Parathyroid adenoma (tissue), 2 donors: ENCODE results near the gene TDRKH.

Experiments
- H2AFZ ChIP-seq: fragments of 300-600 bp; sonication (generic); one replicate; pipeline ENCODE4 v1.7.0; 2017; ENCODE audit warnings: antibody characterized with exemption, mild to moderate bottlenecking
- H3K27ac ChIP-seq: fragments of 300-600 bp; sonication (generic); one replicate; pipeline ENCODE4 v1.7.0; 2017
- H3K27me3 ChIP-seq: fragments of 300-600 bp; sonication (generic); one replicate; pipeline ENCODE4 v1.7.0; 2017; ENCODE audit warnings: low read length; ENCODE audit not compliant: control insufficient read depth, insufficient read depth
- H3K36me3 ChIP-seq: fragments of 300-600 bp; sonication (generic); one replicate; pipeline ENCODE4 v1.7.0; 2017; ENCODE audit warnings: low read length; ENCODE audit not compliant: control insufficient read depth, insufficient read depth
- H3K4me1 ChIP-seq: fragments of 300-600 bp; sonication (generic); one replicate; pipeline ENCODE4 v1.7.0; 2017; ENCODE audit warnings: control low read depth
- H3K4me2 ChIP-seq: fragments of 300-600 bp; sonication (generic); one replicate; pipeline ENCODE4 v1.7.0; 2017; ENCODE audit warnings: low read length
- H3K4me3 ChIP-seq: fragments of 300-600 bp; sonication (generic); one replicate; pipeline ENCODE4 v1.7.0; 2017; ENCODE audit warnings: low read depth, low read length
- H3K79me2 ChIP-seq: fragments of 300-600 bp; sonication (generic); one replicate; pipeline ENCODE4 v1.7.0; 2017; ENCODE audit warnings: control low read depth
- H3K9ac ChIP-seq: fragments of 300-600 bp; sonication (generic); one replicate; pipeline ENCODE4 v1.7.0; 2017; ENCODE audit warnings: mild to moderate bottlenecking
- H3K9me3 ChIP-seq: fragments of 300-600 bp; sonication (generic); one replicate; pipeline ENCODE4 v1.7.0; 2017; ENCODE audit warnings: low read length; ENCODE audit not compliant: control insufficient read depth
- TF ChIP-seq, protein P1 (sequence below): fragments of 300-600 bp; sonication (generic); IDR thresholded peaks from one replicate; pipeline ENCODE4 v1.7.0; 2017; ENCODE audit warnings: antibody characterized with exemption, mild to moderate bottlenecking
- donor health status: primary hyperparathyroidism.

The TDRKH gene

DNA sequence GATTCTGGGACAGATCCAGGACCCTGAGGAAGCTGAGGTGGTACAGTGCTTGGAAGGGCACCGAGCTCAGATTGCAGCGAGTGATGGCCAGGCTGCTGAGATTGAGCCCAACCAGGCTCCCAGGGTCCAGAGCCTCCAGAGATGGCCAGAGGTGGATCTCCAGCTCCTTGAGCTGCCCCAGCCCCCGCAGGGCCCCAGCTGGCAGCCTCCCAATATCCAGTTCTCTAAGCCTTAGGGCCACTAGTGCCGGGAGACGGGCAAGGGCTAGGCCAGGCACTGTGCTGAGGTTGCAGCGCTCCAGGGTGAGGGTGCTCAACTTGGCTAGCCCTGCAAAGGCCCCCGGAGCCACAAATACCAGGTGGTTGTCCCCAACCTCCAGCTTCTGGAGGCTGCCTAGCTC is 11.5 kb upstream of the TDRKH start:
- Histone ChIP-seq H3K4me2 (no peak overlapping the region), H3K79me2 (no peaks in the 10 kb centered on the region), H3K4me1 (peaks cover 7% of the 10 kb centered on the region), H3K4me3 (no peak overlapping the region), H3K9ac (no peak overlapping the region), H2AFZ (no peak overlapping the region), H3K27ac (no peak overlapping the region), H3K27me3 (no peaks in the 10 kb centered on the region), H3K36me3 (no peaks in the 10 kb centered on the region), H3K9me3 (no peaks in the 10 kb centered on the region)
- TF ChIP-seq, protein P1, sequence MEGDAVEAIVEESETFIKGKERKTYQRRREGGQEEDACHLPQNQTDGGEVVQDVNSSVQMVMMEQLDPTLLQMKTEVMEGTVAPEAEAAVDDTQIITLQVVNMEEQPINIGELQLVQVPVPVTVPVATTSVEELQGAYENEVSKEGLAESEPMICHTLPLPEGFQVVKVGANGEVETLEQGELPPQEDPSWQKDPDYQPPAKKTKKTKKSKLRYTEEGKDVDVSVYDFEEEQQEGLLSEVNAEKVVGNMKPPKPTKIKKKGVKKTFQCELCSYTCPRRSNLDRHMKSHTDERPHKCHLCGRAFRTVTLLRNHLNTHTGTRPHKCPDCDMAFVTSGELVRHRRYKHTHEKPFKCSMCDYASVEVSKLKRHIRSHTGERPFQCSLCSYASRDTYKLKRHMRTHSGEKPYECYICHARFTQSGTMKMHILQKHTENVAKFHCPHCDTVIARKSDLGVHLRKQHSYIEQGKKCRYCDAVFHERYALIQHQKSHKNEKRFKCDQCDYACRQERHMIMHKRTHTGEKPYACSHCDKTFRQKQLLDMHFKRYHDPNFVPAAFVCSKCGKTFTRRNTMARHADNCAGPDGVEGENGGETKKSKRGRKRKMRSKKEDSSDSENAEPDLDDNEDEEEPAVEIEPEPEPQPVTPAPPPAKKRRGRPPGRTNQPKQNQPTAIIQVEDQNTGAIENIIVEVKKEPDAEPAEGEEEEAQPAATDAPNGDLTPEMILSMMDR = no peak

DNA sequence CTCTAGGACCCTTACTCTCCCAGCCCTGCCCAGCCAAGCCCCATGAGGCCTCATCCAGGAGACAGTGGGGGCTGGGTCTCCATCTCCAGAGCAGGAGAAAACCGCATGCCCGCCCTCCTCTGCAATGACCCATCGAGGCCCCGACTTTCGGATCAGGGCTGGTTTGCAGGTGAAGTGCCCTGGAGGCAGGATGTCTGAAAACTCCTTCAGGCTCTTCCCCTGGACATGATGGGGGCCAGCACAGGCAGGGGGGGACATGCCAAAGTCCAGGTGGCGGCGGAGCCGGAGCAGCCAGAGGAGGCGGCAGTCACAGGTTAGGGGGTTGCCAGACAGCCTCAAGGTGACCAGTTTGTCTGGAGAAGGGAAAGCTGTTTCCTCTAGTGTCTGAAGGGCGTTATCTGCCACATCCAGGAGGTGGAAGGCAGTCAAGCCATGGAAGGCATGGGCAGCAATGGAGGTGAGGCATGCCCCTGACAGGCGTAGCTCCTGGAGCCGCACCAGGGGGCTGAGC is 11.1 kb upstream of the TDRKH start:
- H3K4me1 ChIP-seq = peaks cover 7% of the 10 kb centered on the region
- H3K4me3 ChIP-seq = no peak overlapping the region
- no peaks in the 10 kb centered on the region for H3K27me3 ChIP-seq
- TF ChIP-seq, protein P1 = no peak
- no peak overlapping the region for H3K27ac ChIP-seq
- no peak overlapping the region for H3K4me2 ChIP-seq
- no peak overlapping the region for H3K9ac ChIP-seq
- no peaks in the 10 kb centered on the region for H3K9me3 ChIP-seq
- H2AFZ ChIP-seq = no peak overlapping the region
- no peaks in the 10 kb centered on the region for H3K79me2 ChIP-seq
- no peaks in the 10 kb centered on the region for H3K36me3 ChIP-seq

DNA sequence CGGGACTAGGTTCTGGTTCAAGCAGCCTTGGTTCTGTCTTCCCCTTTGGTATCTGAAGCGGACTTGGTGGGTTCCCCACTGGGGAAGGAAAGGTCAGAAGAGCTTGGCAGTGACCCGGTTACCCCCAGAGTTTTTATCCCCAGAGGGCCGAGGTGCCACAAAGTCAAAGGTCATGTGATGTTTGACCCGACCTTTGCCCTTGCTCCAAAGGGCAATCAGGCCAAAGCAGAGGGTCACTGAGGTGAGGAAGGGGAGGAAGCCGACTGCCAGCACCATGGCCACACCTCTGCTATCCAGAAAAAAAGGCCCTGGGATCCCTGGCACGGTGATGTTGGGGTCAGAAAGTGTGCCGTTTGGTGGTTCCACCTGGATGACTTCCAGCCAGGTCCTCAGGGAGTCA is 10.5 kb upstream of the TDRKH start:
- Histone ChIP-seq H3K9me3 (no peaks in the 10 kb centered on the region), H3K27me3 (no peaks in the 10 kb centered on the region), H3K4me2 (no peak overlapping the region), H3K36me3 (no peaks in the 10 kb centered on the region), H2AFZ (no peak overlapping the region), H3K4me1 (peaks cover 7% of the 10 kb centered on the region), H3K4me3 (no peak overlapping the region), H3K27ac (no peak overlapping the region), H3K9ac (no peak overlapping the region), H3K79me2 (no peaks in the 10 kb centered on the region)
- TF ChIP-seq, protein P1 = no peak

DNA sequence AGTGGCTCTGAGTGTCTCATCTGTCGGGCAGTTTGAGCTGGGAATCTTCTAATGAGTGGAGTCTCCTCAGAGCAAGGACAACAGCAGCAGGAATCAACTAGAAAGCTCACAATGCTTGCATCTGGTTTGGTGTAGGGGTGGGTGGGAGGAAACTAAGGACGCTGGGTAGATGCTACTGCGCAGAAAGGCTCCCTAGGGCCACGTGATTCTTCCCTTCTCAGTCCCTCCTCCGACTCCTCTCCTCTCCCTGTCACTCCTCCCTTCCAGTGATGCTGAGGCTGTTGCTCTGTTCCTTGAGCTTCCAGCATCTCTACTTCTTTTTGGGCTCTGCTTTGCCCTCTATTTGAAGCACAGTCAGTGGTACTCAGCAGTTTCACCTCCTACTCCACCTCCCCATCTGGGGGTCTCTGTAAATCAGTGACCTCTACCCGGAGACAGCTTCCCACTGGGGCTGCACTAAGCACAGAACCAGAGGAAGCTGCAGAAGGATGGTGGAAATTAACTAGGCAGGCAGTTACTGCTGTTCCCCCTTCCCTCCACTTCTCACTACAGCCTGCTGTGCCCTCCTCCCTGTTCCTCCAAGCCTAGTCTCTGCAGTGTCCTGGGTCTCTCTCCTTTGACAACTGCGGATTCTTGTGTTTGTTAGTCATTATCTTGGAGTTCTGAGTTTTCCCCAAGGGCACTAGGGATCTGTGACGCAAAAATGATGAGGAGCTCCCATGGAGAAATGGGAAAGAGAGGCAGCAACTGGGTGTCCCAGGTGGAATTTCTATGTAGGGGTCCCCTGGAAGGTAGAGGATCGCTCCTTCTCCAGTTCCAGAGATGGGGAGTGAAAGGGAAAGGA is 9.1 kb upstream of the TDRKH start:
- no peaks in the 10 kb centered on the region for H3K27me3 ChIP-seq

More for the DNA sequence above, 9.1 kb upstream of the TDRKH start:
- H2AFZ ChIP-seq = no peak overlapping the region
- H3K36me3 ChIP-seq = no peaks in the 10 kb centered on the region
- no peak overlapping the region for H3K4me3 ChIP-seq
- H3K27ac ChIP-seq = no peak overlapping the region
- peaks cover under 1% of the 10 kb centered on the region for H3K4me1 ChIP-seq
- no peak overlapping the region for H3K4me2 ChIP-seq
- no peaks in the 10 kb centered on the region for H3K79me2 ChIP-seq
- no peaks in the 10 kb centered on the region for H3K9me3 ChIP-seq
- no peak overlapping the region for H3K9ac ChIP-seq
- TF ChIP-seq, protein P1 = no peak
